GM19328 (cell line): ENCODE data around the gene SLC29A2.
"Not testable (repeated sequence)": the region's sequence is repeated elsewhere in the genome, so short reads cannot be mapped to it uniquely, and the experiment has no call there.

Experiments
- ATAC-seq: cut with Tn5 transposase; IDR thresholded peaks from one replicate; pipeline ENCODE4 v1.9.1; 2021; ENCODE audit warnings: mild to moderate bottlenecking, moderate library complexity; ENCODE audit not compliant: unreplicated experiment

Gene SLC29A2

DNA sequence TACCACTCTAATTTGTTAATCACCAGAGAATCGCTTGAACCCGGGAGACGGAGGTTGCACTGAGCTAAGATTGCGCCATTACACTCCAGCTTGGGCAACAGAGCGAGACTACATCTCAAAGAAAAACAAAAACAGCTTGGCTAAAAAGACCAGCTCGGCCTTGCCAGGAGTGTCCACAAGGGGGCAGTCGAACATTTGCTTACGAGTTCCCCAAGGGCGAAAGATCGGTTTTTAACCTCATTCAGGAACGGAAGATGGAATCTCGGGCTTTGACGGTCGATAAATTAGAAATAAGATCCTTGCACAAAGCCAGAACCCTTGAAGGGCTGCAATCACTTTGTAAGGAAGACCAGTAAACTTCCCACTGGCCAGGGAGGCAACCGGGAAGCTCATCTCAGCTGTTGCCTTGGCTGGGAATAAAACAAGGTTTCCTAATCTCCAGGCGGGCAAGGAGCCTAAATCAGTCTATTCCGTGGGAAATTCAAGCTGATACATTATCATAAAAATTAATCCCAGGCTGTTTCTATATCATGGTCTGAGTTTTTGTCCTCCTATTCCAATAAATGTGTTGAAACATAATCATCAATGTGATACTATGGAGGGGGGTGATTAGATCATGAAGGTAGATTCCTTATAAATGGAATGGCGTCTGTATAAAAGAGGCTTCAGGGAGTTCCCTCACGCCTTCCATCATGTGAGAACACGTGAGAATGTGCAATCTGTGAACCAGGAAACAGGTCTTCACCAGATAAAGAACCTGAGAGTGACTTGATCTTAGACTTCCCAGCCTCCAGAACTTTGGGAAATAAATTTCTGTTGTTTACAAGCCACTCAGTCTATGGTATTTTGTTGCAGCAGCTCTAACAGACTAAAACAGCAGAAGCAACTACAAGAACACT lies 14.9 kb upstream of the SLC29A2 start:
- ATAC-seq = no peak

DNA sequence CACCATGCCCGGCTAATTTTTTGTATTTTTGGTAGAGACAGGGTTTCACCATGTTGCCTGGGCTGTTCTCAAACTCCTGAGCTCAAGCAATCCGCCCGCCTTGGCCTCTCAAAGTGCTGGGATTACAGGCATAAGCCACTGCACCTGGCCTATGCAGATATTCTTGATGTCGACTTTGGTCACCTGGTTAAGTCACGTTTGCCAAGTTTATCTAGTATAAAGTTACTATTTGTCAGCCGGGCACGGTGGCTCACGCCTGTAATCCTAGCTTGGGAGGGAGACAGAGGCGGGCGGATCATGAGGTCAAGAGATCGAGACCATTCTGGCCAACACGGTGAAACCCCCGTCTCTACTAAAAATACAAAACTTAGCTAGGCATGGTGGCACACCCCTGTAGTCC lies 12.8 kb upstream of the SLC29A2 start:
- ATAC-seq = not testable (repeated sequence)

DNA sequence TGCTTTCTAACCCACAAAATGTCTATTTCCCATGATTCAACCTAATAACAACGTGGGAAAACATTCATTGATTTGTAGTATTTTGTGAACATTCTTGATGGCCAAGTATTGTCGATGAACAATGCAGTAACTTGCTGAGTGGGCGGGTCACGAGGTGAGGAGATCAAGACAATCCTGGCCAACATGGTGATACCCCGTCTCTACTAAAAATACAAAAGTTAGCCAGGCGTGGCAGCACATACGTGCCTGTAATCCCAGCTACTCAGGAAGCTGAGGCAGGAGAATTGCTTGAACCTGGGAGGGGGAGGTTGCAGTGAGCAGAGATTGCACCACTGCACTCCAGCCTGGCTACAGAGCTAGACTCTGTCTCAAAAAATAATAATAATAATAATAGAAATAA lies 8.7 kb upstream of the SLC29A2 start:
- ATAC-seq = not testable (repeated sequence)

DNA sequence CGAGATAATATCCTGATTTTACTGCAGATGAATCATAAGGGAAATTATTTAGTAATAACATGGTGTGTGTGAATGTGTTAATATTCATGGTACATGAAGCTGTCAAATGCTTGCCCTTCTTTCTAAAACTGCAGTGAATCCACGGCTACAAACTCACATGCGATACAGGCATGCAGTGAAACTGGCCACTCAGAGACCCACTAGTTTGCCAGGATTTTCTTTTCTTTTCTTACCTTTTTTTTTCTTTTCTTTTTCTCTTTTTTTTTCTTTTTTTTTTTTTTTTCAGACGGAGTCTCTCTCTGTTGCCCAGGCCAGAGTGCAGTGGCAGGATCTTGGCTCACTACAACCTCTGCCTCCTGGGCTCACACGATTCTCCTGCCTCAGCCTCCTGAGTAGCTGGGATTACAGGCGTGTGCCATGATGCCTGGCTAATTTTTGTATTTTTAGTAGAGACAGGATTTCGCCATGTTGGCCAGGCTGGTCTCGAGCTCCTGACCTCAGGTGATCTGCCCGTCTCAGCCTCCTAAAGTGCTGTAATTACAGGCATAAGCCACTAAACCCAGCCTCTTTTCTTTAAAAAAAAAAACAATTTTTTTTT lies 2.2 kb upstream of the SLC29A2 start:
- ATAC-seq = not testable (repeated sequence)

DNA sequence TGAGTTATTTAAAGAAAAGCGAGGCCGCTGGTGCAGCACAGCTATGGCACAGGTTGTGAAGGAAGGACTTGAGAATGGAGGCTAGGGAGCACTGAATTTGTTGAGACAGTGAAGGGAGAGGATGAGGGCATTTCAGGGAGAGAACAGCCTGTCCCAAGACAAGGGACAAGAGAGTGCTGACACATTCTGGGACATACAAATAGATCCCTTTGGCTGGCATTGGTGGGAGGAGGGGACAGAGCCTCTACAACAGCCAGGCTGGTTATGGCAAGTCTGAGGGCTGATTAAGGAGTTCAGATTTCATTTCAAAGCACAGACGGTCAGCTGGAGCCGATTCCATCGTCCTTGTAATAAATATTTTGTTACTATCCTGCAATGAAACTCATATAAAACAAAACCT lies 1.7 kb upstream of the SLC29A2 start:
- no peak for ATAC-seq

DNA sequence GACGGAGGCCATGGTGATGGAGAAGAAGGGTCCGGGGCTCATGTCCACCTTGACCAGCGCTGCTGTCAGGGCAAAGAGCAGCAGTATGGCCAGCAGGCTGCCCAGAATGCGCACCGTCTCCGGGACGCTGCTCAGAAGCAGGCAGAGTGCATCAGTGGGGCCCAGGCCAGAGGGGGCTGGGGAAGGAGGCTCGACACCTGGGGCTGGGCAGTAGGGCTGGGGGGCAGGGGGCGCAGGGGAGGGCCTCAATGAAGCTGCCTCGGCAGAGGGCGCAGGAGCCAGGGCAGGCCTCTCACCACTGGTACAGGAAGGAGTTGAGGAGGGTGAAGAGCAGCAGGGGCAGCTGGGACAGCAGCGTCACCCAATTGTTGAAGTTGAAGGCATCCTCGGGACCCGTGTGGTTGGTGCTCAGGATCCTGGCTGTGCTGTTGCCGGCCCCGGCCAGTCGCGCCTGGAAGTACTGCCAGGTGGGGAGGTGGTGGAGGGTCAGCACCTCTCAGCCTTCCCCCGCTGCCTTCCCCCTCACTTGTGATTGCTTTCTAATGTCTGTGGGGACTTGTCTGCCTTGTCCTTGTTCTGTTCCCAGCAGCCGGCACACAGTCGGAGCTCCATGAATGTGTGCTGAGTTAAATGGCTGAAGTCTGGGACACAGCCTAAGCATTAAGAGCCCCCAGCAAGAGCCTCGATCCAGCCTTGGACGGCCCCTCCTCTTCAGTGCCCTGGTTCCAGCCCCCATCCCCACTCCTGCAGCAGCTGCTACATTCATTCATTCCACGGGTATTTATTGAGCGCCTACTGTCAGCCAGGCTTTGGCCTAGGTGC lies 2.3 kb downstream of the SLC29A2 start:
- no peak for ATAC-seq

DNA sequence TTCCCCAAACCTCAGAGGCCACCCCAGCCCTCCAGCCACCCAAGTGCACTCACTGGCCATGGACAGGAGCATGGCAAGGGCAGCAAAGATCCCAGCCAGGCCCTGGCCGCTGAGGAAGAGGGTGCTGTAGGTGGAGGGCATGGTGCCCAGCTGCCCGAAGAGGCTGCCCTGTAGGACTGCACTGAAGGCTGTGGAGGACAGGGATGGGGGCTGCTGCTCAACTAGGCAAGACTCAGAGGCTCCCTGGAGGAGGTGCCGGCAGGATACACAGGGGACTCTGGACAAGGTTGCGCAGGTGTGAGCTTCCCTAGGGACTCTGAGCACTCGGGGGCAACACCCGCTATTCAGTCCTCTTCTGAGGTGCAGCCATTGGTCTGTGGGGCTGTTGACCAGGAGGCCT lies 3.1 kb downstream of the SLC29A2 start:
- no peak for ATAC-seq

DNA sequence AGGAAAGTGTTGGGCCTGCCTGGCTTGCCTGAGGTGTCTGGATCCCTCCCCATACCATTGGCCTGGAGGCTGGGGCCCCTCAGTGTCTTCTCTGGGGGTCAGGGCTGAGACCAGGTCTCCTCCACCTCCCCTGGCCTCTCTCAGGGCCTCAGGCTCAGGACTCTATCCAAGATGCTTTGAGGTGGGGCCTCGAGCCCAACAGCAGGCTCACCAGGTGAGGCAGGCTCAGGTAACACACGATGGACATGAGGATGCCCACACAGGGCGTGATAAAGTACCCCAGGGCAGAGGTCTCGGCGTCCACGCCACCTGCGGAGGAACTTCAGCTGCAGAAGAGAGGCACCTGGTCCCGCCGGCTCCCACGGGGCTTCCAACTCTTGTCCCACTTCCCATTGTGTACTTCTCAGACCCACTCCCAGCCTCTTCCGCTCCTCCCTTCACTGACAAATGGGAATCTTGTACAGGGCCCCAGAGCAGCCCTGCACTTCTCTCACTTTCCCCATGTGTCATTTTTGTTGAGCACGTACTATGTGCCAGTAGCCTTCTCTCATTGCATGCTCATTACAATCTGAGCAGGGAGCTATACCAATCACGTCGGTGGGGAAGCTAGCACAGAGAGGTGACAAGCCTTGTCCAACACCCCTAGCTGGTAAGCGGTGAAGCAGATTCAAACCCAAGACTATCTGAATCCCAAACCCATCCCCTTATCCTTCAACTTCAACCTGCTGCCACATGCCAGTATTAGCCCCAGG lies 3.8 kb downstream of the SLC29A2 start:
- no peak for ATAC-seq

DNA sequence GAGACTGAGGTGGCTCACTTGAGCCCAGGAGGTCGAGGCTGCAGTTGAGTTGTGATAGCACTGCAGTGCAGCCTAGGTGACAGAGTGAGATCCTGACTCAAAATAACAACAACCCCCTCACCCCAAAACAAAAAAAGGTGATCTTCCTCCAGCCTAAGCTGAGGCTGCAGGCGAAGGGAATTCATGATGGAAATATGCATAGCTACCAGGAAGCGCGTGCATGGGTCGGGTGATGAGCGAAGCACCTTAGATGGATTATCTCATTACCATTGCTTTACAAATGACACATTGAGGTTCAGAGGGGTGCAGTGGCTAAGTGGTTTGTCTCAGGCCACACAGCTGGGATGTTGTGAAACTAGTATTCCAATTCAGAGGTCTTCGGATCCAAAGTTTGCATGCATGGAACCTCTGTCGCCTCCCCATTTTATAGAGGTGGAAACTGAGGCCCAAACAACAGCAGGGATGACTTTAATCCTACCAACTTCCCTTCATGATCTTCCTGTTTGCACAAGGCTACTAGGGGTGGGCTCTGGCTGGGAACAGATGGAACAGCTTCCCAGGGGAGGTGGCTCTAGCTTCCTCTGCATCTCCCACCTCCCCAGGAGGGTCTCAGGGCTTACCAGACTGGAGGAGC lies 4.6 kb downstream of the SLC29A2 start:
- no peak for ATAC-seq

DNA sequence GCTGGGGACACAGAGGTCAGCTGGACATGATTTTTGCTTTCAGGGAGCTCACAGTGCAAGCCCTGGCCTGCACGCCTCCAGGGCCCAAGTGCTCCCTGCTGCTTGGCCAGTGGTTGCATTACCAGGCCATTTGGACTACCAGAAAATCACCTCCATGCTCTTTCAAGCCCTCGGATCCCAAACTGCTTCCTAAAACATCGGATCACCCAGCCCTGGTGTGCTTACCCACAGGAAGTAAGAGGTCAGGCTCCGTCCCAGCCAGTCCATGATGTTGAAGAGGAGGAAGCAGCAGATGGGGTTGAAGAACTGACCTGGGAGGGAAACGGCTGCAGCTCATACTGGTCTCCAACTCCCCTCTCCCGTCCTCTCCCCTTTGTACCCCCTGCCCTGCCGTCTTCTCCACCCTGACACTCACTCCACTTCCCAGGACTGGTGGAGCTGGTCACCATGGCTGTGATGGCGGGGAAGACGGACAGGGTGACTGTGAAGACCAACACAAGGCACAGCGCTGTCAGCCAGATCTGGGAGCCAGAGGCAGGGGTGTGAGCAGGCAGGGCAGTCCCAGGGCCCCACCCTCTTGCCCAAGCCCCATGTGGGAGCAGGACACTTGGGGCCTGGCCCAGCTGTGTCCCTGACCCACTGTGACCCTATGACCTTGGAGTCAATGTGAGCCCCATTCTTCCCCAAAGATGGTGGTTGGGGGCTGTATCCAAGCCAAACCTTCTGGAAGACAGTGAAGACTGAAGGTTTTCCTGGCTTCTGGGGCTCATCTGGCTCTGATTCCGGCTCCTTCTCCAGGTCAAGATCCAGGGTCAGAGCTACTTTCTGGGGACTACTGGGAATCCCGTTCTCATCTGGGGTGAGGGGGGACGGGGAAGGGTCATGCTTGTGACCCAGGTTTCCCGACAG lies 5.6 kb downstream of the SLC29A2 start:
- no peak for ATAC-seq

DNA sequence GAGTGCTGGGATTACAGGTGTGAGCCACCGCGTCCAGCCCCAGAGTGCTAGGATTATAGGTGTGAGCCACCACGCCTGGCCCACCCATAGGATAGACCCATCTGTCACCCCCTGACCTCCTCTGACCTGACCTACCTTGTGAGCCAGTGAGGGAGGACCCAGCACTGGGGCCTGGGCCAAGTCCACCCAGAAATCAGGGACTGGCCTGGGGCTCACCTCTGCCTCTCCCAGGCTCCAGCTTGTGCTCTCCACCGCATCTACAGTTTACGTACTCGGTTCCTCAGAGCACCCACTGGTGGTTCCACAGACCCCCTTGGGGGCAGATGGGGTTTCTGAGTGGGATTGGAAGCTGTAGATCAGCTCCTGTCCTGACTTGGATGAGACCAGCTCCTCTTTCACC lies 6.4 kb downstream of the SLC29A2 start:
- no peak for ATAC-seq

DNA sequence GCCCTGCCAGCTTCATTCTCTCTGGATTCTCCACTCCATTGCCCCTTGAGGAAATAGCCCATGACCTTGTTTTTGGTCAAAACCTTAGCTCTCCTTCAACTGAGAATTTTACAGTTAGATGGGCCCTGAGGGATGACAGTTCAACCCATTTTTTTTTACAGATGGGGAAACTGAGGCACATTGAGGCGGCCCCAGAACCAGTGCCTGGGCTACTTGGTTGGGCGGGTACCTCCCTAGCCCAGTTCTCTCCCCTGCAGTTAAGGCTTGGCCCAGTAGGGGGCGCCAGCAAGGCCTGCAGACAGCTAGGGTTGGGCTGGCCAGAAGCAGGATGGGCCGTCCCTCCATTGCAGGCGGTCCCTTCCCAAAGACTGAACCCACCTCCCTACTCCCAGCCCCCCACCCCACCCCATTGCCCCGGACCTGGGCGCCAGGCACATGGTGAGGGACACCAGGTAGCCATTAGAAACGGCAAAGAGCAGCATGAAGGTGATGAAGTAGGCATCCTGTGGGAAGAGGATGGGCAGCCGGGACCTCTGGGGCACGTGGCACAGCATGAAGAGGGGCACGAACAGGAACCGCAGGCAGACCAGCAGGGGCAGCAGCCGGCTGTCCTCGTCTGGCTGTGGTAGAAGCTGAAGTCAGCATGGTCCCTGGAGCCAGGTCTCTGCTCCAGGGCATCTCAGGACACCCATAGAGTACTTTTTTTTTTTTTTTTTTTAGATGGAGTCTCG lies 7.6 kb downstream of the SLC29A2 start:
- no peak for ATAC-seq

DNA sequence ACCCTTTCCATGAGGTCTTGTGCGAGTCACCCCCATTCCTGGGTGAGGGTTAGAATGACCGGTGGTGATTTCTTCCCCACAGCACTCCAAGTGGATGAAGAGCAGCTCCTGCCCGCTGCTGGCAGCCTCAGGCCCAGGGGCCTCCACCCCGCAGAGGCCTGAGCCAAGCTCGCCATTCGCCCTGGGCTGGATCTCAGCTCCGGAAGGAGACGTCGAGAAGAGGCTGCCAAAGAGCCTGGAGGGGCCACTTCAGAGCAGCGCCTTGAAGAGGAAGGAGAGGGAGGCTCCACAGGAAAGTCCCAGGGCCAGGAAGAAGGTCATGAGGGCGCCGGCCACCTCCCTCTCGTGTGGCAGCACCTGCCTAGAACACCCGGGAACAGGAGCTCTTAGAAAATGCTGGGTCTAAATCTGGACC lies 8.4 kb downstream of the SLC29A2 start:
- ATAC-seq = no peak

DNA sequence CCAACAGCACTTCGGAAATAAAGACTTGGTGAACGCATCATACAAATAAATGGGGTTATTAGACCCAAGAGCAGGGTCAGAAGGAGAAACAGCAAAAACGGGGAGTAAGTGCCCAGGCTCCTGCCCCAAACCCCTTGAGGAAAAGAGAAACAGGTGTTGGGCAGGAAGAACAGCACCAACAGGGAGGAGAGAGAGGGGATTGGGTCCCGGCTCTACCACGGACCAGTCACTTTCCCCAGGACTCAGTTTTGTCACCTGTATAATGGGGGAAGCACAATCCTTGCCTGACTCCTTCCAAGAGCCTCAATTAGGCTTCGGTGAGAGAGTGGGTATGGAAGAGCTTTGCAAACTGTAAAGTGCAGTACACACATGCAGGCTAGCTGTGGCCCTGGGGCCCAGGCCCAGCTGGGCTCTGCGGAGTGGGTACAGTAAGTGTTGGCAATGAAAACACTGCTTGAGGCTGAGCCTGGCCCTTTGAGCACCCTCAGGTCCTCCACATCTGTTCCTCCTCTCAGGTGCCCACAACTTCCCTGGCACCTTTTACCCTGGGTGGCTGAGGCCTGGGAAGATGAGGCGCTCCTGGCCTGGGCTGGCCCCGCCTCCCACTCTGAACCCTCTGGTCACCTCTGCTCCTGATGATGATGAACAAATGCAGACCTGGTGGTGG lies 8.9 kb downstream of the SLC29A2 start:
- no peak for ATAC-seq

DNA sequence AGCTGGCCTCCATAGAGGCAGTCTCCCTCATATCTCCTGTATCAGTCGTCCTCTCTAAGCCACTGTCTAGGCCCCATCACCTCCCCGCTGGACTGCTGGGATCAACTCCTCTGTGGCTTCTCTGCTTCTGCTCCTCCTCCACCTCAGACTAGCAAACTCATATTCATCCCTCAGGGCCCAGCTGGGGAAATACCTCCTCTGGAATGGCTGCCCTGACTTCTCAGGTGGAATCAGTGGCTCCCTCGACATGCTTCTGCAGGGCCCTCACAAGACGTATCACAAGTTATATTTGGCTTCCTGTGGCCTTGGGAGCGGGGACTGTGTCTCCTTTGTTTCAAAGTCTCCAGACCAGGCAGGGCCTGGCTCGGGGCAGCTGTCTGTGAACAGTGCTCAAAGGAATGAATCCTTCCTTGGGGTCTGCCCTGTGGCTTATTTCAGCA lies 10.0 kb downstream of the SLC29A2 start:
- ATAC-seq = no peak

DNA sequence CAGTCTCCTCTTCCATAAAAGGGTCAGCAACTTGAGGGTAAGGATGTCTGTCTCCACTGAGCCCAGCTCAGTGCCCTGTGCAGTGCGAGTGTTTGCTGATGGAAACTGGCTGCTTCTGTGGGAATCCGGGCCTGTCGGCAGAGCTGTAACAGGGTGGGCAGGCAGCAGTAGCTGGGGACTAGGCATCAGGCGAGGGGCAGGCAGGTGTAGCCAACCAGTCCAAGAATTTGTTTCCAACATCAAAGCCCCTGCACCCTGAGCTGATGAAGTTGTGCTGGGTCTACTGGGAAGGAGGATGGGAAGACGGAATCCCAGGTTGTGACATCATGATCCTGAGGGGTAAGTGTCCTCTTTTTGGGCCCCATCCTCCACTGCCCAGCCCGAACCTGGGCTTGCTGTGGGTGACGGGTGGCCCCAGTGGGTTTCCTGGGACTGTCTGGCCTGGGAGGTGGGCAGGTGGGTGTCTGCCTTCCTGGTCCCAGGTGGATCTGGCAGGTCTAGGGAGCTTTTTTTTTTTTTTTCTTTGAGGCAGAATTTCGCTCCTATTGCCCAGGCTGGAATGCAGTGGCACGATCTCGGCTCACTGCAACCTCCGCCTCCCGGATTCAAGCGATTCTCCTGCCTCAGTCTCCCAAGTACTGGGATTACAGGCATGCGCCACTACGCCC lies 11.0 kb downstream of the SLC29A2 start:
- ATAC-seq = no peak

DNA sequence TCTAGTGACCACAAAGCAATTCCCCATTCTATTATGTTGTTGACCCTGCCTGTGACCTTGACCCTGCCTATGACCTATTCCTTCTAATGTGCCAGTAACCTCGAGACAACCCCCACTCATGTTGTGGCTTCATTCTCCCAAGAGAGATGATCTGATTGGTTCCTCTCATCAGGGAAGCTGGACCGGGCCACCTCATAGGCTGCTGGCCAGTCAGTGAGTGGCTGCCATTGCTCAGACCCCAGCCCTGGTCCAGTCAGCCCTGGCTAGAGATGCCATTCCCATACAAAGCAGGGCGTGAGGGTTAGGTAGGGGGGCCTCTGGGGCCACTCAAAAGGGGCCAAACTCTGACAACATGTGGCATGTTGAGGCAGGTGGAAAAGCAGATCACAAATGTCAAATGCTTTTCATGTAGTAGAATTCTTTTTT lies 11.9 kb downstream of the SLC29A2 start:
- ATAC-seq = no peak
